H1 (cell line): ENCODE results near the gene VAMP2. TPM values are rescaled to one million over a fixed set of nuclear protein-coding genes. Genes with fewer than 3 reads are reported as not detected.
A peak's percentile ranks its signal among the peaks of the same experiment; 100 is the strongest.

Experiments used
- CBX5 ChIP-seq: fragments of 300-800, 300-1000 bp; sonication (generic); IDR thresholded peaks from 2 replicates; pipeline ENCODE4 v1.7.1; 2016; ENCODE audit warnings: antibody characterized with exemption, low read length, low read depth
- KDM4A ChIP-seq: IDR thresholded peaks from one replicate; pipeline ENCODE4 v1.7.1; 2012; ENCODE audit warnings: low read depth, mild to moderate bottlenecking, moderate library complexity, low read length, inconsistent platforms; ENCODE audit not compliant: severe bottlenecking
- MAX ChIP-seq: IDR thresholded peaks from 2 replicates; pipeline ENCODE4 v1.6.1; 2012; ENCODE audit warnings: inconsistent platforms
- PHF8 ChIP-seq: fragments of 200-600 bp; sonication (generic); conservative IDR thresholded peaks from 2 replicates; pipeline ENCODE4 v1.7.1; 2012; ENCODE audit warnings: low read depth, mild to moderate bottlenecking, inconsistent platforms, low read length, moderate library complexity
- RBBP5 ChIP-seq: IDR thresholded peaks from 2 replicates; pipeline ENCODE4 v1.7.1; 2012; ENCODE audit warnings: low read depth, mild to moderate bottlenecking, inconsistent platforms, low read length, moderate library complexity, borderline replicate concordance
- SP4 ChIP-seq: IDR thresholded peaks from 2 replicates; pipeline ENCODE4 v1.6.1; 2012; ENCODE audit warnings: low read length, inconsistent platforms
- polyA plus RNA-seq, 7 experiments: library from polyadenylated mRNA; depleted of rRNA in 3 of 7; stranded (reverse) in 5 of 7; unstranded in 2 of 7; fragments of >200 nt in 5 of 7; fragments of 200-250 nt in 2 of 7; gene quantifications; 1 replicate in 5 of 7; 2 replicates in 1 of 7; 4 replicates in 1 of 7; pipeline versions ENCODE4 v1.2.1 to v1.2.3, GENCODE V29; 2011 to 2013; ENCODE audit warnings: missing spikeins in 2 of 7, mixed read lengths in 2 of 7
- total RNA-seq: library from RNA; stranded (reverse); fragmentation: NEBNext Ultra II Directional; extraction: Animal tissue kit (Norgen Biotek cat#: 25700); gene quantifications from 2 replicates; pipeline ENCODE4 v1.2.1, GENCODE V29; 2021

VAMP2 gene
- total and polyA plus RNA-seq, 2 of the 8 experiments (the other 6 are each of a cell fraction or from before 2014, with no cell fraction given), result 19.3 to 20.5 TPM

- TF ChIP-seq SP4 (no peak), MAX (peak; percentile 85), PHF8 (no peak), RBBP5 (peak; percentile 4; the same call in 1 of the 2 replicates), CBX5 (no peak), KDM4A (peak; percentile 29)
Observed at GRCh38 chr17:8151120-8151640, 11.6 kb downstream of the VAMP2 start (continued).
